HepG2 (cell line): ENCODE data around the gene RHBDL1. TPM values are rescaled to one million over a fixed set of nuclear protein-coding genes. Genes with fewer than 3 reads are reported as not detected.

Experiments used
- ATAD3A ChIP-seq: sonication (generic); formaldehyde crosslinking; IDR thresholded peaks from 2 replicates; pipeline ENCODE4 v1.4.0; 2020; ENCODE audit warnings: missing genetic modification reagents
- FOXC1 ChIP-seq: sonication (generic); formaldehyde crosslinking; IDR thresholded peaks from 2 replicates; pipeline ENCODE4 v1.8.0; 2022; ENCODE audit warnings: mild to moderate bottlenecking, missing genetic modification reagents, borderline replicate concordance
- KAT8 ChIP-seq: IDR thresholded peaks from 2 replicates; pipeline ENCODE4 v1.6.1; 2016; ENCODE audit warnings: missing genetic modification reagents, missing compliant biosample characterization
- MTF2 ChIP-seq: sonication (generic); formaldehyde crosslinking; IDR thresholded peaks from 2 replicates; pipeline ENCODE4 v1.5.0; 2020; ENCODE audit warnings: missing genetic modification reagents, borderline replicate concordance
- NBN ChIP-seq: fragments of 450-650 bp; conservative IDR thresholded peaks from 2 replicates; pipeline ENCODE4 v1.6.1; 2017
- NFKB2 ChIP-seq: sonication (generic); formaldehyde crosslinking; IDR thresholded peaks from 2 replicates; pipeline ENCODE4 v1.4.0; 2020; ENCODE audit warnings: missing genetic modification reagents, borderline replicate concordance
- NFYC ChIP-seq: IDR thresholded peaks from 2 replicates; pipeline ENCODE4 v1.6.1; 2016; ENCODE audit warnings: missing genetic modification reagents, missing compliant biosample characterization
- NR0B2 ChIP-seq: sonication (generic); formaldehyde crosslinking; IDR thresholded peaks from 2 replicates; pipeline ENCODE4 v1.4.0; 2020; ENCODE audit warnings: mild to moderate bottlenecking, missing genetic modification reagents
- PCBP1 ChIP-seq: fragments of 200-400 bp; formaldehyde crosslinking; IDR thresholded peaks from 2 replicates; pipeline ENCODE4 v1.6.1; 2017; ENCODE audit warnings: mild to moderate bottlenecking, low read depth, low read length, borderline replicate concordance
- SCMH1 ChIP-seq: sonication (generic); formaldehyde crosslinking; IDR thresholded peaks from 2 replicates; pipeline ENCODE4 v1.9.0; 2021; ENCODE audit warnings: missing genetic modification reagents, mild to moderate bottlenecking, borderline replicate concordance
- SNAPC2 ChIP-seq: sonication (generic); formaldehyde crosslinking; IDR thresholded peaks from 2 replicates; pipeline ENCODE4 v1.8.1; 2022; ENCODE audit warnings: mild to moderate bottlenecking, missing genetic modification reagents
- SSRP1 ChIP-seq: IDR thresholded peaks from 2 replicates; pipeline ENCODE4 v1.6.1; 2016; ENCODE audit warnings: control low read depth
- UBTF ChIP-seq: sonication (generic); formaldehyde crosslinking; IDR thresholded peaks from 2 replicates; pipeline ENCODE4 v1.4.0; 2020; ENCODE audit warnings: mild to moderate bottlenecking, missing genetic modification reagents
- ZBTB33 ChIP-seq: sonication (generic); formaldehyde crosslinking; IDR thresholded peaks from 2 replicates; pipeline ENCODE4 v1.4.0; 2020; ENCODE audit warnings: missing genetic modification reagents
- ZNF296 ChIP-seq: sonication (generic); formaldehyde crosslinking; conservative IDR thresholded peaks from 2 replicates; pipeline ENCODE4 v1.5.0; 2020; ENCODE audit warnings: mild to moderate bottlenecking, missing genetic modification reagents
- ZNF567 ChIP-seq: sonication (generic); formaldehyde crosslinking; IDR thresholded peaks from 2 replicates; pipeline ENCODE4 v1.8.1; 2023; ENCODE audit warnings: mild to moderate bottlenecking, missing genetic modification reagents, borderline replicate concordance
- ZNF747 ChIP-seq: sonication (generic); formaldehyde crosslinking; IDR thresholded peaks from 2 replicates; pipeline ENCODE4 v1.8.1; 2023; ENCODE audit warnings: missing genetic modification reagents, mild to moderate bottlenecking, borderline replicate concordance
- ZNF883 ChIP-seq: sonication (generic); formaldehyde crosslinking; IDR thresholded peaks from 2 replicates; pipeline ENCODE4 v1.5.1; 2020; ENCODE audit warnings: mild to moderate bottlenecking, missing genetic modification reagents; ENCODE audit errors: not compliant biosample characterization
- ZZZ3 ChIP-seq: sonication (generic); formaldehyde crosslinking; IDR thresholded peaks from 2 replicates; pipeline ENCODE4 v1.4.0; 2020; ENCODE audit warnings: missing genetic modification reagents, mild to moderate bottlenecking, borderline replicate concordance
- polyA plus RNA-seq, 8 experiments: library from polyadenylated mRNA; depleted of rRNA in 3 of 8; stranded (reverse) in 7 of 8; unstranded in 1 of 8; fragments of >200 nt; fragmentation: Illumina TruSeq in 4 of 8; extraction: Trizol in 4 of 8; gene quantifications; 2 replicates each; pipeline versions ENCODE4 v1.2.1 to v1.2.3, GENCODE V29; 2011 to 2016; ENCODE audit warnings: low read depth in 4 of 8, missing spikeins in 1 of 8, mixed read lengths in 1 of 8; ENCODE audit not compliant: insufficient read depth in 1 of 8
- total RNA-seq, 5 experiments: library from RNA; depleted of rRNA; stranded (reverse); fragments of >200 nt; fragmentation: Illumina TruSeq; extraction: Trizol; gene quantifications; 2 replicates each; pipeline ENCODE4 v1.2.3, GENCODE V29; 2016; ENCODE audit warnings: low read depth in 1 of 5
- TF ChIP-seq, protein P1 (sequence below): sonication (generic); formaldehyde crosslinking; IDR thresholded peaks from 2 replicates; pipeline ENCODE4 v1.8.1; 2022; ENCODE audit warnings: mild to moderate bottlenecking, missing genetic modification reagents
- TF ChIP-seq, protein P2 (sequence below): sonication (generic); formaldehyde crosslinking; IDR thresholded peaks from 2 replicates; pipeline ENCODE4 v1.5.0; 2020; ENCODE audit warnings: mild to moderate bottlenecking, missing genetic modification reagents

The RHBDL1 gene
- total and polyA plus RNA-seq, 2 of the 13 experiments (the other 11 are each of a cell fraction or from before 2014, with no cell fraction given): 1.8 to 3.8 TPM

- no peak for TF ChIP-seq ZNF567
- no peak for TF ChIP-seq SNAPC2 (CRISPR knock-in tag)
- no peak for TF ChIP-seq NR0B2 (CRISPR knock-in tag)
- TF ChIP-seq ZNF296 (CRISPR knock-in tag): no peak
- TF ChIP-seq ZNF883 (CRISPR knock-in tag): no peak
- TF ChIP-seq ZZZ3 (CRISPR knock-in tag): no peak
- TF ChIP-seq FOXC1 (CRISPR knock-in tag): no peak
- TF ChIP-seq SCMH1: no peak
- peak; percentile 56; the same call in 1 of the 2 replicates for TF ChIP-seq ZNF747 (CRISPR knock-in tag)
- TF ChIP-seq ATAD3A: no peak
- peak; percentile 58; the same call in 1 of the 2 replicates for TF ChIP-seq KAT8 (CRISPR knock-in tag)
- TF ChIP-seq SSRP1 (CRISPR knock-in tag): peak; percentile 41; the same call in 1 of the 2 replicates
- TF ChIP-seq UBTF (CRISPR knock-in tag): peak; percentile 73; the same call in 1 of the 2 replicates
- no peak for TF ChIP-seq MTF2
- TF ChIP-seq, protein P1, sequence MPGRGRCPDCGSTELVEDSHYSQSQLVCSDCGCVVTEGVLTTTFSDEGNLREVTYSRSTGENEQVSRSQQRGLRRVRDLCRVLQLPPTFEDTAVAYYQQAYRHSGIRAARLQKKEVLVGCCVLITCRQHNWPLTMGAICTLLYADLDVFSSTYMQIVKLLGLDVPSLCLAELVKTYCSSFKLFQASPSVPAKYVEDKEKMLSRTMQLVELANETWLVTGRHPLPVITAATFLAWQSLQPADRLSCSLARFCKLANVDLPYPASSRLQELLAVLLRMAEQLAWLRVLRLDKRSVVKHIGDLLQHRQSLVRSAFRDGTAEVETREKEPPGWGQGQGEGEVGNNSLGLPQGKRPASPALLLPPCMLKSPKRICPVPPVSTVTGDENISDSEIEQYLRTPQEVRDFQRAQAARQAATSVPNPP (CRISPR knock-in tag): no peak
- no peak; the same call in 1 of the 2 replicates for TF ChIP-seq ZBTB33 (CRISPR knock-in tag)
- no peak for TF ChIP-seq NFKB2 (CRISPR knock-in tag)
- TF ChIP-seq PCBP1: no peak
- TF ChIP-seq NBN: no peak
- TF ChIP-seq, protein P2, sequence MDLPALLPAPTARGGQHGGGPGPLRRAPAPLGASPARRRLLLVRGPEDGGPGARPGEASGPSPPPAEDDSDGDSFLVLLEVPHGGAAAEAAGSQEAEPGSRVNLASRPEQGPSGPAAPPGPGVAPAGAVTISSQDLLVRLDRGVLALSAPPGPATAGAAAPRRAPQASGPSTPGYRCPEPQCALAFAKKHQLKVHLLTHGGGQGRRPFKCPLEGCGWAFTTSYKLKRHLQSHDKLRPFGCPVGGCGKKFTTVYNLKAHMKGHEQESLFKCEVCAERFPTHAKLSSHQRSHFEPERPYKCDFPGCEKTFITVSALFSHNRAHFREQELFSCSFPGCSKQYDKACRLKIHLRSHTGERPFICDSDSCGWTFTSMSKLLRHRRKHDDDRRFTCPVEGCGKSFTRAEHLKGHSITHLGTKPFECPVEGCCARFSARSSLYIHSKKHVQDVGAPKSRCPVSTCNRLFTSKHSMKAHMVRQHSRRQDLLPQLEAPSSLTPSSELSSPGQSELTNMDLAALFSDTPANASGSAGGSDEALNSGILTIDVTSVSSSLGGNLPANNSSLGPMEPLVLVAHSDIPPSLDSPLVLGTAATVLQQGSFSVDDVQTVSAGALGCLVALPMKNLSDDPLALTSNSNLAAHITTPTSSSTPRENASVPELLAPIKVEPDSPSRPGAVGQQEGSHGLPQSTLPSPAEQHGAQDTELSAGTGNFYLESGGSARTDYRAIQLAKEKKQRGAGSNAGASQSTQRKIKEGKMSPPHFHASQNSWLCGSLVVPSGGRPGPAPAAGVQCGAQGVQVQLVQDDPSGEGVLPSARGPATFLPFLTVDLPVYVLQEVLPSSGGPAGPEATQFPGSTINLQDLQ (CRISPR knock-in tag): peak; percentile 64; the same call in 1 of the 2 replicates
- no peak for TF ChIP-seq NFYC (CRISPR knock-in tag)
Observed at GRCh38 chr16:645852-646678, 29.4 kb upstream of the RHBDL1 start (continued).
